Epithelial cell of proximal tubule (primary cell): ENCODE measurements around the gene SLX4. TPM values are rescaled to one million over a fixed set of nuclear protein-coding genes. Genes with fewer than 3 reads are reported as not detected.

Experiments
- DNase-seq: peaks from one replicate; pipeline ENCODE4 v3.0.0-alpha.2; 2011; ENCODE audit warnings: low read depth
- H3K4me3 ChIP-seq: 2 replicates; pipeline ENCODE4 v1.5.1; 2011; ENCODE audit warnings: low read depth, mild to moderate bottlenecking, low read length
- CTCF ChIP-seq: conservative IDR thresholded peaks from 2 replicates; pipeline ENCODE4 v1.5.1; 2012; ENCODE audit warnings: low read depth, mild to moderate bottlenecking, low read length
- total RNA-seq: library from RNA; depleted of rRNA; stranded (reverse); fragments of >200 nt; gene quantifications from 2 replicates; pipeline ENCODE4 v1.2.3, GENCODE V29; 2015

SLX4 gene
- total RNA-seq, 1 donor from 2014 or later: 6.6 TPM

- no peak for DNase-seq
- no peak for TF ChIP-seq CTCF
- H3K4me3 ChIP-seq: no peak overlapping the region
These were observed 34.3 kb upstream of the SLX4 start for GRCh38 chr16:3645504-3646347.

- no peak overlapping the region for H3K4me3 ChIP-seq
- TF ChIP-seq CTCF: no peak
- no peak for DNase-seq
These were observed 33.7 kb upstream of the SLX4 start for GRCh38 chr16:3645108-3645503.

- TF ChIP-seq CTCF: no peak
- H3K4me3 ChIP-seq: no peak overlapping the region
- DNase-seq: no peak
These were observed 31.8 kb upstream of the SLX4 start for GRCh38 chr16:3643095-3643730.

- H3K4me3 ChIP-seq: no peak overlapping the region
- DNase-seq: no peak
- TF ChIP-seq CTCF: no peak
These were observed 31.1 kb upstream of the SLX4 start for GRCh38 chr16:3642397-3643094.

- no peak for TF ChIP-seq CTCF
- DNase-seq: no peak
- no peak overlapping the region for H3K4me3 ChIP-seq
These were observed 30.5 kb upstream of the SLX4 start for GRCh38 chr16:3641801-3642396.

- TF ChIP-seq CTCF: no peak
- DNase-seq: no peak
- H3K4me3 ChIP-seq: no peak overlapping the region
These were observed 29.5 kb upstream of the SLX4 start for GRCh38 chr16:3640632-3641501.
